SHP77 treated with DMSO at 0.1 percent for 48 hours (cell line): ENCODE data around the gene RFESD.
"Not testable (repeated sequence)": the region's sequence is repeated elsewhere in the genome, so short reads cannot be mapped to it uniquely, and the experiment has no call there.

Source experiments
- DNase-seq: peaks from one replicate; lab custom pipeline; 2025; lab: John Stamatoyannopoulos, UW

RFESD gene

GRCh38 chr5:95667061-95667618, 20.6 kb downstream of the RFESD start:
- no peak for DNase-seq

- DNase-seq, result no peak
Observed at GRCh38 chr5:95667678-95668077, 21.1 kb downstream of the RFESD start.

- no peak for DNase-seq
Observed at GRCh38 chr5:95668216-95668615, 21.6 kb downstream of the RFESD start.

GRCh38 chr5:95668728-95669127, 22.2 kb downstream of the RFESD start:
- DNase-seq, result no peak

- peak; percentile 82 for DNase-seq
Observed at GRCh38 chr5:95669540-95669939, 23.0 kb downstream of the RFESD start.

GRCh38 chr5:95669985-95670384, 23.4 kb downstream of the RFESD start:
- no peak for DNase-seq

- DNase-seq, result no peak
Observed at GRCh38 chr5:95670568-95670967, 24.0 kb downstream of the RFESD start.

- no peak for DNase-seq
Observed at GRCh38 chr5:95671826-95672225, 25.2 kb downstream of the RFESD start.

- no peak for DNase-seq
Observed at GRCh38 chr5:95672641-95673040, 26.1 kb downstream of the RFESD start.

- no peak for DNase-seq
Observed at GRCh38 chr5:95673081-95673480, 26.5 kb downstream of the RFESD start.

- no peak for DNase-seq
Observed at GRCh38 chr5:95682891-95683290, 36.3 kb downstream of the RFESD start, which contains the start of gene SPATA9. Gene SPATA9 (minus strand): TSS chr5:95682991. CDS start chr5:95682854, 137 bp downstream.

- no peak for DNase-seq
Observed at GRCh38 chr5:95684361-95684760, 37.8 kb downstream of the RFESD start.

GRCh38 chr5:95686651-95687050, 40.1 kb downstream of the RFESD start:
- no peak for DNase-seq

GRCh38 chr5:95689680-95690079, 43.1 kb downstream of the RFESD start:
- DNase-seq, result no peak

- DNase-seq, result no peak
Observed at GRCh38 chr5:95690333-95690732, 43.8 kb downstream of the RFESD start.

GRCh38 chr5:95697781-95698681, 51.5 kb downstream of the RFESD start:
- DNase-seq, result no peak

GRCh38 chr5:95699337-95699736, 52.8 kb downstream of the RFESD start:
- DNase-seq, result no peak

- DNase-seq, result no peak
Observed at GRCh38 chr5:95701074-95701473, 54.5 kb downstream of the RFESD start.

- DNase-seq, result no peak
Observed at GRCh38 chr5:95704150-95704549, 57.6 kb downstream of the RFESD start.

- DNase-seq, result not testable (repeated sequence)
Observed at GRCh38 chr5:95706196-95706595, 59.6 kb downstream of the RFESD start.

GRCh38 chr5:95707055-95707454, 60.5 kb downstream of the RFESD start:
- DNase-seq, result no peak
